ENCODE results near the gene RAC3. TPM values are rescaled to one million over a fixed set of nuclear protein-coding genes. Genes with fewer than 3 reads are reported as not detected.

The RAC3 gene
- total and polyA plus RNA-seq, 2 of the 8 experiments (the other 6 are each of a cell fraction or from before 2014, with no cell fraction given), result 177 to 299 TPM

DNA sequence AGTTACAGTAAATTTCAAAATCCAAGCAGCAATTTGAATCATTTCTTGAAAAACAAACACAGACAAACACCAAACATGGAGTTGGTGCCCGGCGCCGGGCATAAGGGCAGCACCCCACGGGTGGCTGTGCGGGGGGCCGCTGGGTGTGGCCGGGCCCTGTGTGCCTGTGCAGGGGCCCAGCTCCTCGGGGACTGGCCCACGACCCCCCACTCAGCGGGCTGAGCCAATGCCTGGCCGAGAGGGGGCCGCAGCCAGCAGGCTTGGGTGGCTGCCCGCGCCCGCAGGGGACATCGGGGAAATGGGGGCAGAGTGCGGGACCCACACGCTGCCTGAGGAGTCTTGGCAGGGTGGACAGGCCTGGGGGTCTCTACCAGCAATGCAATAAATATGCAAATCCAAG, 47.0 kb downstream of the RAC3 start:
- Histone ChIP-seq H3K4me3 (ENCODE audit: extremely low read depth in 1 of 4, insufficient read depth in 2 of 4, low read depth in 3 of 4, low read length in 4 of 4) (no peak overlapping the region), H3K79me1 (ENCODE audit: low read depth, low read length) (peaks cover 5% of the 10 kb centered on the region), H3K9ac (replicated peaks in 1 of 4; ENCODE audit: extremely low read depth in 1 of 4, low read depth in 3 of 4, low read length in 3 of 4) (no peak overlapping the region), H4K5ac (ENCODE audit: insufficient read length, low read depth, low read length) (no peak overlapping the region), H3K23ac (ENCODE audit: insufficient read length) (no peak overlapping the region), H4K8ac (ENCODE audit: extremely low read depth, insufficient read depth, low read length) (no peak overlapping the region), H2AK5ac (ENCODE audit: low read depth, low read length) (no peak overlapping the region), H3K4me1 (replicated peaks in 1 of 4; ENCODE audit: control insufficient read depth in 3 of 4, insufficient read depth in 4 of 4, low read length in 3 of 4) (no peaks in the 10 kb centered on the region), H2BK20ac (ENCODE audit: low read length) (no peak overlapping the region), H2BK12ac (ENCODE audit: low read depth, low read length) (no peak overlapping the region), H3K56ac (replicated peaks; ENCODE audit: insufficient read length, low read depth, low read length) (no peak overlapping the region), H3K14ac (ENCODE audit: insufficient read length) (no peak overlapping the region), H3K4ac (replicated peaks; ENCODE audit: insufficient read length, low read depth, low read length) (no peak overlapping the region), H2AFZ (ENCODE audit: low read length) (no peak overlapping the region), H3K4me2 (ENCODE audit: insufficient read depth in 1 of 2, low read depth in 2 of 2, low read length in 2 of 2) (no peak overlapping the region), H3K18ac (ENCODE audit: extremely low read depth, low read length) (no peak overlapping the region), H2BK120ac (replicated peaks; ENCODE audit: low read depth, low read length) (no peak overlapping the region), H4K91ac (replicated peaks; ENCODE audit: insufficient read length, low read length) (no peak overlapping the region), H4K20me1 (replicated peaks in 1 of 2; ENCODE audit: control insufficient read depth in 1 of 2, insufficient read depth in 2 of 2, low read length in 2 of 2) (peaks cover 22 to 33% of the 10 kb centered on the region in 2 experiments), H2BK15ac (ENCODE audit: low read length) (no peak overlapping the region), H3K9me3 (ENCODE audit: insufficient read depth in 2 of 2, low read depth in 1 of 2, low read length in 1 of 2) (no peaks in the 10 kb centered on the region), H3K36me3 (ENCODE audit: control insufficient read depth in 2 of 4, insufficient read depth in 4 of 4, low read length in 3 of 4) (peaks cover 34 to 57% (median 45%) of the 10 kb centered on the region in 4 experiments), H3K79me2 (ENCODE audit: control insufficient read depth in 1 of 2, insufficient read depth in 2 of 2, low read length in 2 of 2) (no peaks in the 10 kb centered on the region), H3K23me2 (ENCODE audit: low read depth, low read length) (no peaks in the 10 kb centered on the region), H2BK5ac (ENCODE audit: low read depth, low read length) (no peak overlapping the region), H3K27me3 (replicated peaks in 1 of 4; ENCODE audit: control insufficient read depth in 3 of 4, extremely low read depth in 1 of 4, insufficient read depth in 3 of 4, low read length in 3 of 4) (no peaks in the 10 kb centered on the region; a peak in 1 of 7 replicates), H3K27ac (ENCODE audit: low read depth, low read length) (no peak overlapping the region)
- no peak for FAIRE-seq
- no peak for DNase-seq (ENCODE audit: low read depth in 1 of 2, low spot score in 2 of 2)
- CTCF ChIA-PET (ENCODE audit: partially characterized antibody), result interaction anchor here (0.6 to 1.4 kb wide), 6 partner anchors 11 to 136 kb away, joined by 3 read pairs; no protein-coding TSS in a partner anchor
- 93% methylated on average over 12 of the region's 18 CpGs; no CpG with 5 or more reads in 1 of the 2 experiments for WGBS, 2 experiments (ENCODE audit: extremely low coverage in 1 of 2, insufficient coverage in 1 of 2, insufficient read length in 1 of 2, insufficient replicate concordance in 2 of 2, low coverage in 1 of 2, low lambda C conversion rate in 2 of 2, missing lambda C conversion rate in 1 of 2)
- POLR2A ChIA-PET (ENCODE audit: partially characterized antibody), result interaction anchor here (0.9 to 12.5 kb wide), 10 partner anchors 11 to 48 kb away, joined by 3 to 105 read pairs (median 8); partner anchors contain the start of genes DUS1L, FASN and GPS1
- no peak for TF ChIP-seq TAF1 (IDR thresholded peaks at IDR 0.05; ENCODE audit: low read depth, low read length)
- no peak for TF ChIP-seq RBBP5 (IDR thresholded peaks at IDR 0.05; ENCODE audit: borderline replicate concordance, low read depth, low read length)
- TF ChIP-seq, protein P1, sequence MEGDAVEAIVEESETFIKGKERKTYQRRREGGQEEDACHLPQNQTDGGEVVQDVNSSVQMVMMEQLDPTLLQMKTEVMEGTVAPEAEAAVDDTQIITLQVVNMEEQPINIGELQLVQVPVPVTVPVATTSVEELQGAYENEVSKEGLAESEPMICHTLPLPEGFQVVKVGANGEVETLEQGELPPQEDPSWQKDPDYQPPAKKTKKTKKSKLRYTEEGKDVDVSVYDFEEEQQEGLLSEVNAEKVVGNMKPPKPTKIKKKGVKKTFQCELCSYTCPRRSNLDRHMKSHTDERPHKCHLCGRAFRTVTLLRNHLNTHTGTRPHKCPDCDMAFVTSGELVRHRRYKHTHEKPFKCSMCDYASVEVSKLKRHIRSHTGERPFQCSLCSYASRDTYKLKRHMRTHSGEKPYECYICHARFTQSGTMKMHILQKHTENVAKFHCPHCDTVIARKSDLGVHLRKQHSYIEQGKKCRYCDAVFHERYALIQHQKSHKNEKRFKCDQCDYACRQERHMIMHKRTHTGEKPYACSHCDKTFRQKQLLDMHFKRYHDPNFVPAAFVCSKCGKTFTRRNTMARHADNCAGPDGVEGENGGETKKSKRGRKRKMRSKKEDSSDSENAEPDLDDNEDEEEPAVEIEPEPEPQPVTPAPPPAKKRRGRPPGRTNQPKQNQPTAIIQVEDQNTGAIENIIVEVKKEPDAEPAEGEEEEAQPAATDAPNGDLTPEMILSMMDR (IDR thresholded peaks at IDR 0.05; ENCODE audit: control extremely low read depth in 1 of 3, insufficient read depth in 1 of 3, low read depth in 1 of 3, low read length in 3 of 3), result no peak
- TF ChIP-seq EZH2 (IDR thresholded peaks at IDR 0.05; ENCODE audit: low read depth, low read length, severe bottlenecking), result no peak
- TF ChIP-seq RNF2 (IDR thresholded peaks at IDR 0.05; ENCODE audit: borderline replicate concordance, low read depth, low read length, missing control alignments, poor library complexity, severe bottlenecking), result no peak
- no peak for TF ChIP-seq KDM5A (IDR thresholded peaks at IDR 0.05; ENCODE audit: low read length)
- no peak for TF ChIP-seq EP300 (IDR thresholded peaks at IDR 0.05; ENCODE audit: borderline replicate concordance in 1 of 2, low read depth in 2 of 2, low read length in 2 of 2)
- TF ChIP-seq JUN (IDR thresholded peaks at IDR 0.05; ENCODE audit: low read depth, low read length), result no peak
- no peak for TF ChIP-seq ATF3 (IDR thresholded peaks at IDR 0.05; ENCODE audit: insufficient read depth, low read depth, low read length)
- no peak for TF ChIP-seq YY1 (IDR thresholded peaks at IDR 0.05; ENCODE audit: low read depth, low read length)

Data from H1 (cell line).